Mammary microvascular endothelial cell (primary cell): ENCODE results near the gene CARF. TPM values are rescaled to one million over a fixed set of nuclear protein-coding genes. Genes with fewer than 3 reads are reported as not detected.

Experiments used
- total RNA-seq: library from RNA; depleted of rRNA; stranded (reverse); fragments of >200 nt; gene quantifications from 2 replicates; pipeline ENCODE4 v1.2.3, GENCODE V29; 2015

CARF gene
- total RNA-seq: 1.3 TPM in 2 replicates

GRCh38 chr2:202911512-202912341 lies at the start of gene CARF, which contains the start of gene WDR12:
CARF (plus strand) TSS chr2:202912275; CDS start chr2:202941903, 29,628 bp downstream.
WDR12 (minus strand) TSS chr2:202911673; CDS start chr2:202911476, 197 bp downstream.

GRCh38 chr2:202871300-202872141 lies 40.6 kb upstream of the CARF start, which contains the start of gene ICA1L:
ICA1L (minus strand) TSS chr2:202871766; CDS start chr2:202829009, 42,757 bp downstream.

GRCh38 chr2:203014456-203015199 lies 102.6 kb downstream of the CARF start, which contains the start of gene NBEAL1:
NBEAL1 (plus strand) TSS chr2:203014875; CDS start chr2:203016385, 1,510 bp downstream.

Other genes starting within 250 kb of the CARF start
- 2.1 and 2.5 TPM in 2 replicates for gene ICA1L, start 40.5 kb upstream of the CARF start, total RNA-seq
- gene WDR12, start 602 bp upstream of the CARF start, total RNA-seq: 22.8 and 30.5 TPM in 2 replicates
- gene NBEAL1, start 102.6 kb downstream of the CARF start, total RNA-seq: 8.1 and 8.8 TPM in 2 replicates